Skin epidermis (tissue), 12 donors: ENCODE results near the gene A3GALT2.

Experiments
- H3K27ac ChIP-seq, 21 experiments: fragments of 200-600 bp; sonication (generic) in 11 of 21; one replicate each; pipeline ENCODE4 v1.5.0; 2020; ENCODE audit warnings: mild to moderate bottlenecking in 3 of 21, inconsistent platforms in 2 of 21, moderate library complexity in 2 of 21
- H3K4me3 ChIP-seq, 7 experiments: fragments of 200-600 bp; sonication (generic) in 2 of 7; one replicate each; pipeline ENCODE4 v1.5.0; 2020; ENCODE audit warnings: inconsistent platforms in 2 of 7, mild to moderate bottlenecking in 2 of 7, moderate library complexity in 1 of 7

Gene A3GALT2

DNA sequence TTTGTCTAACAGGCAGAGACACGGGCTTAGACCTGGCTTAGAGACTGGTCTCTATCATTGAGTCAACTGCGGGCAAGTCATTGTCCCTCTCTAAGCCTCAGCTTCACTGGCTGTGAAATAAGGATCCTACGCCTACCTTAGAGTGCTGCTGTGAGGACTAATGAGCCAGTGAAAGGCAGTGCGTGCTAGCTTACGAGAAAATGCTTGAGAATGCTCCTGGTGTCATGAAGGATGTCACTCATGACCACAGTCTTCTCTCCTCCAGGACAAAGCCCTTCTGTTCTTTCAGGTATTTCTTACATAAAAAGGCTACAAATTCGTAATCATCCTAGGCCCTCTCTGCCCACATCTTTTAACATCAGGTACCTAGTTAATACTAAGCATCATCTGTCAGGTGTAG lies 16.5 kb upstream of the A3GALT2 start:
- Histone ChIP-seq H3K27ac (peak overlapping the region in 14 of 21 experiments; percentile 43 to 87 (median 78)), H3K4me3 (no peak overlapping the region)

DNA sequence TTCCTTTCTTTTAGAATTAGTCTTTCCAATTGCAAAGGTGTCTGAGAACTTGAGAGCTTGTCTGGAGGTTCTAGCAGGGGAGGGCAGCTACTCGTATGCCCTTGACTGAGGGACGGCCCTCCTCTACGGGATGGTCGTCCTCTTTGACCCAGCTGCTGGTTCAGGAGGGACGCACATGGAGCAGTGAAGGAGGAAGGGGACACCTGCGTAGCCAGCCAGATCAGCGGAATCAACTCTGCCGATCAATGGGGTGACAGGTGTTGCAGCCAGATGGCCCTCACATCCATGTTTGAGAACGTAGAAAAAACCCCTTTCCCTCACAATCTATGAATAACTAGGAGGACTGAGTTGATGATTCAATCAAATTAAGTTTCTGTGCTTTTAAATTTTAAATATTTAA lies 15.7 kb upstream of the A3GALT2 start:
- Histone ChIP-seq H3K4me3 (no peak overlapping the region), H3K27ac (peak overlapping the region in 5 of 21 experiments; percentile 1 to 85 (median 71))

DNA sequence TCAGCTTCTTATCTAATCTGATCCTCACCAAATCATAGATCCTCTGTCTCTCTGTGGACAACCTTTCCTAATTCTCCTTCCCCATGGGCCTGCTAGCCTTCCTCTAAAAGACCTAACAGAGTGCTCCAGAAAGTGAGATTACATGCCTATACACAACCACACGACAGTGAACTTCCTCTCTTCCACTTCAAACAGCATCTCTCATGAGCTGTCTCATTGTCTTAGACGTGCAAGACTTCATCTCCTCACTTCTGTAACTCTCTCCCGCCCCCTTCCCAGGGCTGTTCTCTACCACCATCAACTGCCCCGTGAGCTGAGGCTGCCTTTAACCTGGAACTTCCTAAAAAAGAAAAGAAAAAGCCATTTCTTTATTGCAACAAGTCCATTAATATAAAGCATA lies 14.1 kb upstream of the A3GALT2 start:
- H3K27ac ChIP-seq: peak overlapping the region in 18 of 21 experiments; percentile 4 to 81 (median 56)
- H3K4me3 ChIP-seq: no peak overlapping the region

DNA sequence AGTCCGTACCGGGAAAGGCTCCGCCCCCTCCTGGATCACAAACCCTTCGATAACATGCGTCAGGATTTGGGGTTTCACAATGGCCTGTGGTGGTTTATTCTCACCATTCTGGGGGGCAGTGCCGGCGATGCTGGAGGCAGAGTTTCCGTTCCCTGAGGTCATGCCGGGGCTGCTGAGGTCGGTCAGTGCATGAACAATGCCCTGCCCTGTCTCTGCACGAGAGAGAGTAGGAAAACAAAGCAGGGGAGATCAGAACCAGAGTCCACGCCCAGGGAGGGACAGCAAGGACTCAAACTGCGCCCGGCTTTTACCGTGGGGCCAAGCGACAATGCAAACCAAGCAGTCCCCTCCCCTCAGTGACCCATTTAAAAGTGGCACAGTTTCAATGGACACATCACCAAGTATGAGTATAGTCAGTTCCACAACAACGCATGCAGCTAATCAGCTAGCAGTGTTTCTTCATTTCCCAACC lies 13.2 kb upstream of the A3GALT2 start:
- H3K4me3 ChIP-seq: no peak overlapping the region
- peak overlapping the region in 16 of 21 experiments; percentile 0 to 81 (median 52) for H3K27ac ChIP-seq

DNA sequence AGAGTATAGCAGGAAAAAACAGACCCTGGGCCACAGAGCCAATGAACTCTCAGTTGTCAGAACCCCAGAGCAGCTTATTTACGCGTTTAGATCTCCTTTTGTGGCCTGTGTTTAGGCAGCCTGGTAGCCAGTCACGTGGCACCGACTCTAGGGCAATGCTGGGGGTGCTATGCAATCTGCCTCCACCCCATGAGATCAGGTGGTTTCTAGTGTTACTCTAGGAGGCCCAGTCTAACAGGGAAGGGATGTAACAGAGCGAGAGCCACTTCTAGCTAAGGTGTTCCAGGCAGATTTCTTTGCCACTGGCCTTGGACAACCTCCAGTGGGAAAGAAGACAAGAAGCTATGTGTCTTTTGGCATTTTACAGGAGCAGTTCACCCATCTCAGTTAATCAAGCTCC lies 12.0 kb upstream of the A3GALT2 start:
- H3K4me3 ChIP-seq: no peak overlapping the region
- H3K27ac ChIP-seq: peak overlapping the region in 12 of 21 experiments; percentile 18 to 81 (median 62)

DNA sequence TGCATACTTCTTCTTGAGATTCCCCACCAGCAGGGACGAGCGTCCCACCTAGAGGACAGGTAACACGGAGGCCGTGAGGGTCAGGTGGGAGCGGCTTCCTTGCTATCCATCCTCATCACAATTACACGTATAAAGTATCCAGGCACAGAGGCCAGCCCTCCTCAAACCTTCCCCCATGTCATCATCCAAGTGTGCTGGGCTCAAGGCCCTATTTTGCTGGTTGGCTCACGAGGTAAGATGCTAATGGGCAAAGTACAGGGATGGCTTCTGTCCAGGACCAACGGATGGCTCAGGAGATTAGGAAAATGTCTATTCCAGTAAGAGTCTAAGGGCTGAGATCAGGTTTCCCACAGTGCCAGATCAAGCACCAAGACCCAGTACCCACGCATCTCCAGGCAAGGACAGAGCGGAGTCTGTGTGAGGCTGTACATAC lies 11.5 kb upstream of the A3GALT2 start:
- H3K4me3 ChIP-seq: no peak overlapping the region
- H3K27ac ChIP-seq: peak overlapping the region in 13 of 21 experiments; percentile 10 to 81 (median 60)

DNA sequence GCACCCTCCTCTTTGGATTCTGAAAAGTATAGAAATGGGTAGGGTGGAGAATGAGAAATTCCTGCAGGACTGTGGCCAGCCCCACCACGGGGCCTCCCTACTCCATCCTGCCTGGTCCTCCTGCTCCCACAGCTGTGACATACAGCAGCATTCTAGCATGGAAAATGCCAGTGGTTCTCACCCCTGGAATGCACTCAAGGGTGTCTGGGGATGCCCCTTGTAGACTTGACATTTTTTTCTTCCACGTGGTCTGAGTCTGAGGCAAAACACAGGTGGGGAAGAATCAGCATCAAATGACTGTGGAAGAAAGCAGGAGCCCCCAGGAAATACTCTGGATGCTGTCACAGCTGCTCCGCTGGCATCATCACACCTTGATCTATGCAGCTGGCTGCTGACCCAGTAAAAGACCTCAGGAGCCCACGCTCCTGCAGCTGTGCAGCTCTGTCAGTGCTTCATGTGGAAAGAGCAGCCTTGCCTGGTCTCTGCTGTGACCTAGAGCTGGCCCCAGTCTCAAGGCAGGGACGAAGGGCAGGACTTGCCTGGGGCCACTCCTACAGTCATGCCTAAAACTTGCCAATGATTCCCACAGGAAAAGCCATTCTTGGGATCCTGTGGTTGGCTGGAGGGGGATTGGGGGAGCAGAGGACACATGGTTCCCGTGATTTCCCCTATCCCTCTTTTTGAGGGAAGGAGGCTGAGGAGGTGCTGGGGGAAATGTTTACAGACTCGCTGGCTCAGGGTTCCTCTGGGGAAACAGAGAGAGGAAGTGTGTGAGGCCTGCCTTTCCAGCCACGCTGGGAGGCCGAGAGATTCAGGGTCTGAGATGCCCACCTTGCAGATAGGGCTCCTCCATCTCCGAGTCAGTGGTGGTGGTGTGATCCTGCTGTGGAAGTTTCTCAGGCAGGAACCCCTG lies 10.8 kb upstream of the A3GALT2 start:
- no peak overlapping the region for H3K4me3 ChIP-seq

DNA sequence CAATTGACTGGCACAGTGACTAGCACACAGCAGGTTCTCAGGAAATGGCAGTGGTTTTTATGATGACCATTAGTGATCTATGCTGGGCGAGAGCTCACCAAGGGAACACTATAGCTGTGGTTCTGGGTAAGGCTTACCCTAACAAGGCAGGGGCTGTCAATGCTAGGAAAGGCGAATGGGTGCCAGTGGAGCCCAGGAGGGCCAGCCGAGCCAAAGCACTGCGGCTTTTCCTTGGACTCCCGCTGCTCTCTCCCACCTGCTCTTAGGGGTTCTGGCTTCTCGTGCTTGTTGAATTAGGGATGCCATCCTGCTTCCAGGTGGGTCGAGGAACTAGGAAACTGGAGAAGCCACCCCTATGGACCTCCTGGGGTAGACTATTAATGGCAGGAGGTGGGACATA lies 10.0 kb upstream of the A3GALT2 start:
- H3K4me3 ChIP-seq: no peak overlapping the region
- H3K27ac ChIP-seq: no peak overlapping the region

More for the DNA sequence above, 10.8 kb upstream of the A3GALT2 start:
- peak overlapping the region in 7 of 21 experiments; percentile 0 to 81 (median 45) for H3K27ac ChIP-seq

DNA sequence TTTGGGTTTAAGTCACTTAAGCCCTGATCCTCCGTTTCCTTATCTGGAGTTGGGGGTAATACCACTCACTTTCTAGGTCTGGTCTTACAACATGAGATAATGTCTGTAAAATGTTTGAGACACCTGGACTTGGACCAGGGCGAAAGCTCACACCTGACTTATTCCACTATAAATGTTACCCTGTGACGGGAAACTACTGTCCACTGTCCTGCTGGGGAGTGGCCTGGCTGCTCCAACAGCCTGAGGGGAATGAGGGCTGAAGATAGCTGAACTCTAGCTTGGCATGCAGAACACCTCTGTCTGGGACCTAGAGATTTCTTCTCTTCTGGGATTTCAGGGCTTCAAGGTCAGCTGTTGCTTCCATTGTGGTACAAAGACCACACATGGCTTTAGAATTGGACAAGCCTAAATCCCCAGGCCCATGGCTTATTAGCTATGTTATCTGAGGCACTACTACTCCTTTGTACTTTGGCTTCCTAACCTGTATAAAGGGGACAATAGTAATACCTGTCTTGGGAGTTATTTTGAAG lies 9.5 kb upstream of the A3GALT2 start:
- Histone ChIP-seq H3K27ac (no peak overlapping the region), H3K4me3 (no peak overlapping the region)

DNA sequence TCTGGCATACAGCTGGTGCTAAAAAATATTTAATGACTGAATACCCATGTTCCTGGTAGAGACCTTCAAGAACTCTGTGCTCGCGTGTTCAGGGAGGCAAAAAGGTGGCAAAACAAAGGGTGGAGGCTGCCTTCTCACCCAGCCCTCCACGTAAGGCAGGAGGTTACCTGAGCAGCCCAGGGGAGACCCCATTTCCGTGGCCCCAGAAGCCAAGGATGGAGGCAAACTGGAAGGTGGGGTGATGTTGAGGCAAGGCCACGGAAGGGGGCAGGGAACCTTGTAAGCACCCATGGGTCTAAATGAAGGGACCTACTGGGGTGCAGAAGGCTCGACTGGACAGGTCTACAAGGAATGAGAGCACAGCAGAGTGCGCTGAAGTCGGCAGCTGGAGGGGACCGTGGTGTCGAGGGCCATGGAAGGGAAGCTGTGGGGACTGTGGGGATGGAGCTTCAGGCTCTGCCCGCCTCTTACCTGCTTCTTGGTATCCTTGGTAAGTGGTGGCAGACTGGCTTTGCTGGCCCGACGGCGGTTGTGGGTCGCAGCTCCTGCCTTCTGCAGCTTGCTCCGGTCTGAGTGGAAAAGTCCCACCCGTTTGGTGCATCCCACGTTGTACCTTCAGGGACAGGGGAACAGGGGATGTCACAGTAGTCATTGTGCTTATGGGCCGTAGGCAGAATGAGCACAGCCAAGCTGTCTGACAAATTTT lies 8.9 kb upstream of the A3GALT2 start:
- Histone ChIP-seq H3K4me3 (no peak overlapping the region), H3K27ac (no peak overlapping the region)

DNA sequence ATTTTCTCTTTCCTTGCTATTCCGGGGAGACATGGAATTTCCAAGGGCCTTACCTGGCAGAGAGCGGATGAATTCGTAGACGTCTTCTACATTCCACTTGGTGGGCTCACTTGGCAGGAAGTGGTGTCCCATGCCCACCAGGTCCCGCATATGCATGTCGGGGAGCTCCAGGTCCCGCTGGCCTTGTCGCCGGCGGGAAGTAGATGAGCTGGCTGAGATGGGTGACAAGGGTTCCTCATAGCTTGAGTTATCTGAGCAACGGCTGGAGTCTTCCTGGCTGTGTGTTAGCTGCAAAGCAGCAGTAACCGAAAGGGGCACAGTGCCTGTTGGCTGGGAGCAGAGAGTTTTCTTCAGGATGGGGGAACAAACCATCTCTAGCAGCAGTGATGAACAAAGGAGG lies 7.9 kb upstream of the A3GALT2 start:
- Histone ChIP-seq H3K4me3 (no peak overlapping the region), H3K27ac (peak overlapping the region in 2 of 21 experiments; percentile 4 to 18)

DNA sequence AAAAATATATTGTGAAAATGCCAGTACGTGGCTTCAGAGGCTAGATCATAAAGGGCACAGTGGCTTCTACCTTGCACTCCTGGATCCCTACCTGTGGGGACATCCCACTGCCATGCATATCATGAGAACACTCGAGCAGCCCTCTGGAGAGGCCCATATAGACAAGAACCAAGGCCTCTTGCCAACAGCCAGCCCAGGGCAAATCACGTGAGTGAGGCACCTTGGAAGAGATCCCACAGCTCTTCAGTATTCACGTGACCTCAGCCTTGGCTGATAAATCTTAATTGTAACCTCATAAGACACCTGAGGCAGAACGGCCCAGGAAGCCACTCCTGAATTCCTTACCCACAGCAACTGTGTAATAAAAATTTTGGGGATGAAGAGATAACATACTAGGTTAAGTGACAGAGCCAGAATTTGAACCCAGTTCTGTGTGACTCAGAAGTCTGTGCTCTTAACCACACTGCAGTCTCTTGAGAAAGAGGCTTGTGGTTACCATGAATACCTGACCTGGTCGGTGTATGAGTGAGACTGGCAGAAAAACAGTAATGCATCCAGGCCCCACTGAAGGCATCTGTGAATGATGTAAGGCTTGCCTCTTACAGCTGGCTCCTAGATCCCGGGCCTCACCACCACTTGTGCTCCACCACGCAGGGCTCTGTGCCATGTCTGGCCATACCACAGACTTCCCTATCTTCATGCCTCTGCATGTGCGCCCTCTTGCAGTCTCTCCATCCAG lies 6.9 kb upstream of the A3GALT2 start:
- H3K27ac ChIP-seq: peak overlapping the region in 3 of 21 experiments; percentile 25 to 39 (median 32)
- H3K4me3 ChIP-seq: no peak overlapping the region

DNA sequence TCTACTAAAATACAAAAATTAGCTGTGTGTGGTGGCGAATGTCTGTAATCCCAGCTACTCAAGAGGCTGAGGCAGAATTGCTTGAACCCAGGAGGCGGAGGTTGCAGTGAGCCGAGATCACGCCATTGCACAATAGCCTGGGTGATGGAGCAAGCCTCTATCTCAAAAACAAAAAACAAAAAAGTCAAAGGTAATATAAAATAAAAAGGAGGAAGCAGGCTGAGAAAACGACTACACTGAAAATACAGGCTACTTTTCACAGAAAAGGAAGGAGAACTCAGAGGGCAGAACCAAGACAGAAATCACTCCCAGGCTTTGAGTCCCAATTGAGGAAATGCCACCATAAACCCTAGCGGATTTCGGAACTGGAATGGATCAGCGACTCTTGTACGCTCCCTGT lies 5.9 kb upstream of the A3GALT2 start:
- Histone ChIP-seq H3K27ac (peak overlapping the region in 1 of 21 experiments; percentile 52), H3K4me3 (no peak overlapping the region)

DNA sequence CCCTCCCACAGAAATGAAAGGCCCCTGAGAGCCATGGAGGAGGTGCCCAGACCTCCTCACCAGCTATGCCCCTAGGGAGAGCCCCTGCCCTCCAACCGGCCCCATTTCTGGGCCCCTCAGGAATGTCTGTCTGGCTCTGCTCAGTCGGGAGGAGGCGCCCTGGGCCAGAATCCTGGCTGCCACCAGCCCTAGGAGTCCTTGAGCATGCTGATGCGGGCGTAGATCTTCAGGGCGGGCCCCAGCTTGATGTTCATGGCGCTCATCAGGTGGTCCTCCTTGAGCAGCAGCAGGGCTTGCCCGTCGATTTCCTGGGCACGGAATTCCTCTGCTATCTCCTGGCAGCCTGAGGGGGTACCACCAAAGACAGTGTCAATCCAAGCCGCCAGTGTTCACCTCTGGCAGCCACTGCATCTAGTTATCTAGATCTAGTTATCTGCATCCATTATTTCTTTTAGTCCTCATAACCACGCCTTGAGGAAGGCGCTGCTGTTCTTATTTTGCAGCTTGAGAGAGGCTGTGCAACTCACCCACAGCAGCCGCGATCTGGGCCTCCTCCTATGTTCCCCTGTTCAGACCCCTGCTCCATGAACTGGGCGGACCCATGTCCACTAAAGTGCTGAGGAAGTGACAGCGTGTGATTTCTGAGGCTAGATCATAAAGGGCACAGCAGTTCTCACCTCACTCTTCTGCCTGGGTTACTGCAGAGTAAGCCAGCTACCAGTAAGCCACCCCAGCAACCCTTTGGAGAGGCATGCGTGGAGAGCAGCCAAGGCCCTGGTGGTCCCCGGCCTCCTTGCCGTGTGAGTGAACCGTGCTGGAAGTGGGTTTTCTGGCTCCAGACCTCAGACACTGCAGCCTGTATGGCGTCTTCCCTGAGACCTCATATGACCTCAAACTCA lies 4.0 kb upstream of the A3GALT2 start:
- H3K27ac ChIP-seq: peak overlapping the region in 2 of 21 experiments; percentile 48 to 77
- H3K4me3 ChIP-seq: no peak overlapping the region

DNA sequence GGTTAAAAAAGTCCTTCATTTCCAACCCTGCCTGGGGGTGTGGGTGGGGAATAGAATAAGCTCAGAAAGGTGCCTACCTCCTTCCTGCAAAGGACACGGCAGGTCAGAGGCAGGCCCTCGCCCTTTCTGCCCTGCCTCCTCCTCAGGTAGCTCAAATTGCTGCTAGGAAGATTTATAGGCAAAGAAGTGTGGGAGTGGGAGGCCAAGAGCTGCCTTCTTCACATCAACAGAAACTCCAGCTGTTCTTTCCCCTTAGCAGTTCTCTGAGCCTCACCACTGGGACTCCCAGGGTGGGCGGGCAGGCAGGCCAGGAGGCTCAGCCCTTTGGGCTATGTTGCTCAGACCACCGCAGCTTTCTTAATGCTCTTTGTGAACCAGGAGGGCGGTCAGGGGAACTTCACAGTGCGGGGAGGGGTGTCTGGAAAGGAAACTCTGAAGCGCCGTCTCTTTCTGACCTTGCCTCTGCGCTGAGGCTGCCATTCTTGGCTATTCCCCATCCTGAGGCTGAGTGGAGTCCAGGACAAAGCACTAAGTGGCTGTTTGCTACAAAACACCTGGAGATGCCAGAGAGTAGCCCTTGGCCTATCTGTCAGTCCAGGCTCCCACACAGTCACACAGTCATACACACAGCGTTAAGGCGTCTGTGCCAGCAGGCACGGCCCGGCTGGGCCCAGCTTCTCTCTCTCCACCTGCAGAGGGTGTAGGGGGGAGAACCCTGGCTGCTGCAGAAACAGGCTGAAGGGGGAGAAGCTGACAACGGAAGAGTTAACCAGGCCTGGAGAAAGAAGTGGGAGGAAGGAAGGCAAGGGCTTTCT lies 3.0 kb upstream of the A3GALT2 start:
- no peak overlapping the region for H3K4me3 ChIP-seq
- H3K27ac ChIP-seq: peak overlapping the region in 2 of 21 experiments; percentile 15 to 26

DNA sequence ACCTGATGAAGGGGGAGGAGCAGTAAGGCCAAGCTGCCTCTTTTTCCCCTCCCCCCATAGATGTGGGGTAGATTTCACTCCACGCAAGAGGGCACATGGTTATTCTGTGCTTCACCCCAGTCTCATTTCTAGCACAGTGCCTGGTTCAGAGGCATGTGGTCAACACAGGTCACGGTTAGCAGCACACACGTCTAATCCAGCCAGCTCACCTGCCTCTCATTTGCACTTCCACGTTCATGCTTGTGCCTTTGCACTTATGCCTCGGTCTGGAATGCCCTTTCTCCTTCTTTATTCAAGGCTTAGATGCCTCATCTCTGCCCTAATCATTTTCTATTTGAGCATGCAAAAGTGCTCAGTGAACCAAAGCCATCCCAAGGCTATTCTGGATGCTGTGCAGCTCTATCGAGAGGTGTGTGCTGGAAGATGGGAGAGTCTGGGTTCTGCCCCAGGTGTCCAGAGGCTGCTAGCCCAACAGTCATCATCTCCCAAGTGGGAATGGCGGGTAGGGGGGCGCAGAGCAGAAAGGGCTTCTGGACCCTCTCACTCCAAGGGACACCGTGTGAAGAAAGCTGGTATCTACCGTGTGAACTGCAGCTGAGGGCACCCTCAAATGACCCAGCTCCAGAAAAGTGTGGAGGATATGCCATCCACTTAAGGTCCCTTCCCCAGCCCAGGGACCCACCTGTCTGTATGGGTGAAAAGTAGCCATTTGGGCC lies 2.1 kb upstream of the A3GALT2 start:
- Histone ChIP-seq H3K4me3 (no peak overlapping the region), H3K27ac (no peak overlapping the region)

DNA sequence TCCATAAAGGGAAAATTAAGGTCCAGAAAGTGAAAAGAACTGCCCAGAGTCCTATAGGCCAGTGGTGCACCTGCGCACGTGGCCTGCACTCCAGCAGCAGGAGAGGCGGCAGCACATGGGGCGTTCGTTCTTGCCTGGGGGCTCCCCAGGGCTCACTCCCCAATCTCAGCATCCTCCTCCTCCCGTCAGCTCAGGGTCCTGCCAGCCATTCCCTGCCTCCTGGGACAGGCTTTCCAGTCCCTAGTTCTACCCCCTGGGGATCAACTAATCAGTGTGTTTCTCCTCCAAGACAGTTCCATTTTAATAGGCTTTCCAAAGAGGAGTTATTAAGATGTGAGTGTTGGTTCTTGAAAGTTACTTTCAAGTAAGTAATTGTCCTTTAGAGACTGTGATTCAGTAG lies 1.2 kb upstream of the A3GALT2 start:
- Histone ChIP-seq H3K4me3 (no peak overlapping the region), H3K27ac (no peak overlapping the region)
